ENCODE measurements around the gene ACBD4.

- no peak for TF ChIP-seq CTCF (IDR thresholded peaks at IDR 0.05; ENCODE audit: low read depth, low read length, missing input control)
- TF ChIP-seq JUND (IDR thresholded peaks at IDR 0.05), result no peak
- TF ChIP-seq MAX (IDR thresholded peaks at IDR 0.05), result no peak
- no peak for TF ChIP-seq EGR1 (IDR thresholded peaks at IDR 0.05; ENCODE audit: low read depth in 2 of 2)
- no peak for TF ChIP-seq REST (IDR thresholded peaks at IDR 0.05)
- TF ChIP-seq GABPA (IDR thresholded peaks at IDR 0.05 in 1 of 2, conservative IDR thresholded peaks at IDR 0.05 in 1 of 2), result no peak
- no peak for TF ChIP-seq YY1 (IDR thresholded peaks at IDR 0.05)
- no peak for TF ChIP-seq TAF1 (conservative IDR thresholded peaks at IDR 0.05)
- TF ChIP-seq NR2F2 (IDR thresholded peaks at IDR 0.05), result no peak
- TF ChIP-seq FOXA1 (IDR thresholded peaks at IDR 0.05), result no peak
- no peak for TF ChIP-seq RXRA (IDR thresholded peaks at IDR 0.05)
Observed at GRCh38 chr17:45102856-45103255, 32.6 kb upstream of the ACBD4 start.
